Rectal smooth muscle tissue (tissue), 1 donor: ENCODE data around the gene CERS1.

Source experiments
- H3K27ac ChIP-seq: one replicate; pipeline ENCODE4 v1.7.0; 2013; ENCODE audit warnings: low read depth, low read length, inconsistent platforms
- H3K27me3 ChIP-seq: one replicate; pipeline ENCODE4 v1.7.0; 2013; ENCODE audit warnings: low read length; ENCODE audit not compliant: control insufficient read depth, insufficient read depth
- H3K36me3 ChIP-seq: one replicate; pipeline ENCODE4 v1.7.0; 2013; ENCODE audit warnings: low read length; ENCODE audit not compliant: control insufficient read depth, insufficient read depth
- H3K4me1 ChIP-seq: one replicate; pipeline ENCODE4 v1.7.0; 2013; ENCODE audit warnings: low read length; ENCODE audit not compliant: control insufficient read depth, insufficient read depth
- H3K4me3 ChIP-seq: one replicate; pipeline ENCODE4 v1.7.0; 2013; ENCODE audit warnings: low read length
- H3K9ac ChIP-seq: one replicate; pipeline ENCODE4 v1.7.0; 2013; ENCODE audit warnings: low read length

The CERS1 gene, protein sequence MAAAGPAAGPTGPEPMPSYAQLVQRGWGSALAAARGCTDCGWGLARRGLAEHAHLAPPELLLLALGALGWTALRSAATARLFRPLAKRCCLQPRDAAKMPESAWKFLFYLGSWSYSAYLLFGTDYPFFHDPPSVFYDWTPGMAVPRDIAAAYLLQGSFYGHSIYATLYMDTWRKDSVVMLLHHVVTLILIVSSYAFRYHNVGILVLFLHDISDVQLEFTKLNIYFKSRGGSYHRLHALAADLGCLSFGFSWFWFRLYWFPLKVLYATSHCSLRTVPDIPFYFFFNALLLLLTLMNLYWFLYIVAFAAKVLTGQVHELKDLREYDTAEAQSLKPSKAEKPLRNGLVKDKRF

DNA sequence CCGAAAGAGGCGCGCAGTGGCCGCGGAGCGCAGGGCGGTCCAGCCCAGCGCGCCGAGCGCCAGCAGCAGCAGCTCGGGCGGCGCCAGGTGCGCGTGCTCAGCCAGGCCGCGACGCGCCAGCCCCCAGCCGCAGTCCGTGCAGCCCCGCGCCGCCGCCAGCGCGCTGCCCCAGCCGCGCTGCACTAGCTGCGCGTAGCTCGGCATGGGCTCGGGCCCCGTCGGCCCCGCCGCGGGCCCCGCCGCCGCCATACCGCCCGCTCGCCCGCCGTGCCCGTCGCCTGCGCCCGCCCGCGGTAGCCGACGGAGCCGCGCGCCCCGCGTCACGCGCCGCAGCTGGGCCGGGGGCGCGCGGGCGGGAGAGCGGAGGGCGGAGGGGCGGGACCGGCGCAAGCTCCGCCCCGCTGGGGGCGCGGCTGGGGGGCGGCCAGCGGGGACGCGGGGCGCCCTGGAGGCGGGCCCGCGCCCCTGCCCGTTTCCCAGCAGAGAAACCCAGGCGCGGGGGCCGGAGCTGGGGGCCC lies at the start of gene CERS1:
CERS1 (minus strand) TSS at position 335 of the 518 bp plus-strand sequence; CDS start at position 249, 86 bp downstream.
- Histone ChIP-seq H3K36me3 (peaks cover 12% of the 10 kb centered on the region), H3K4me3 (peak within 1 kb of the TSS; percentile 44), H3K4me1 (peaks cover 3% of the 10 kb centered on the region), H3K9ac (no peak within 1 kb of the TSS), H3K27ac (peak within 1 kb of the TSS; percentile 30), H3K27me3 (peaks cover 25% of the 10 kb centered on the region)

DNA sequence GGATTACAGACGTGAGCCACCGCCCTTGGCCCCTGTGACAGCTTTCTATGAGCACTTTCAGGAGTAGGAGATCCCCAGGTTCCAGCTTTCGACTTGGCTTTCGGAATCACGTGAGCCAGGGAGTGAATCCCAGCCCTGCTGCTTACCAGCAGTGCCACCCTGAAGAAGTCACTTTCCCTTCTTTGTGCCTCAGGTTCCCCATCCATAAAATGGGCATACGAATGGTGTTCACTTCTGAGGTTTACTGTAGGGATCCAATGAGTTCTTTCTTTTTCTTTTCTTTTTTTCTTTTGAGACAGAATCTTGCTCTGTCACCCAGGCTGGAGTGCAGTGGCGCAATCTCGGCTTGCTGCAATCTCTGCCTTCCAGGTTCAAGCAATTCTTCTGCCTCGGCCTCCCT lies 49.3 kb upstream of the CERS1 start:
- no peaks in the 10 kb centered on the region for H3K36me3 ChIP-seq
- H3K27me3 ChIP-seq, result no peaks in the 10 kb centered on the region
- no peak overlapping the region for H3K9ac ChIP-seq
- H3K27ac ChIP-seq, result no peak overlapping the region
- no peak overlapping the region for H3K4me3 ChIP-seq
- no peaks in the 10 kb centered on the region for H3K4me1 ChIP-seq

DNA sequence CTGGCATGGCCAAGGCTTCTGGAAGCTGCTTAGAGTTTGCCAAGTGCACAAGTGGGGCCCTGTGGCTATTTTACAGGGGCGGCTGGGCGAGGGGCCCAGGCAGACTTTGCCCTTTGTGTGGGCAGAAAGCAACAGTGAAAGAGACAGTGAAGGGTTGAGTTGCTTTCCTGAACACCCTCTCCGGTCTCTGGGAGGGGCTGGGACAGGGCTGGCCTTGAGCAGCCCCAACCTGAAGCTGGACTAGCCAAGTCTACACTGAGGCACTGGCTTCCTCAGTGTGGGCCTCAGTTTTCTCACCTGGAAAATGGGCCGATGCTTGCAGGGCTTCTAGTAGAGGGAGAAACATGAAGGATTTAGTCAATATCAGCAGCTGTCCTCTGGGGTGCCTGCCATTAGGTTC lies 47.5 kb upstream of the CERS1 start:
- no peak overlapping the region for H3K27ac ChIP-seq

GRCh38 chr19:18942692-18943091 lies 46.7 kb upstream of the CERS1 start:
- Histone ChIP-seq H3K27ac (no peak overlapping the region), H3K4me1 (no peaks in the 10 kb centered on the region), H3K4me3 (no peak overlapping the region), H3K36me3 (no peaks in the 10 kb centered on the region), H3K27me3 (no peaks in the 10 kb centered on the region), H3K9ac (no peak overlapping the region)

More for the DNA sequence above, 47.5 kb upstream of the CERS1 start:
- Histone ChIP-seq H3K27me3 (no peaks in the 10 kb centered on the region), H3K4me1 (no peaks in the 10 kb centered on the region), H3K36me3 (no peaks in the 10 kb centered on the region), H3K9ac (no peak overlapping the region), H3K4me3 (no peak overlapping the region)

GRCh38 chr19:18941628-18942354 lies 45.8 kb upstream of the CERS1 start:
- H3K4me3 ChIP-seq, result peak overlapping the region; percentile 47
- no peaks in the 10 kb centered on the region for H3K4me1 ChIP-seq
- H3K27me3 ChIP-seq, result no peaks in the 10 kb centered on the region
- no peak overlapping the region for H3K27ac ChIP-seq
- H3K36me3 ChIP-seq, result no peaks in the 10 kb centered on the region
- no peak overlapping the region for H3K9ac ChIP-seq

GRCh38 chr19:18940769-18941627 lies 45.0 kb upstream of the CERS1 start, which contains the start of gene HOMER3:
TSS of gene HOMER3 (minus strand) at chr19:18941217. CDS start at chr19:18938982, 2,235 bp downstream.
- Histone ChIP-seq H3K27ac (no peak within 1 kb of the TSS), H3K27me3 (no peaks in the 10 kb centered on the region), H3K36me3 (no peaks in the 10 kb centered on the region), H3K4me1 (no peaks in the 10 kb centered on the region), H3K4me3 (peak within 1 kb of the TSS; percentile 75), H3K9ac (no peak within 1 kb of the TSS)

GRCh38 chr19:18939922-18940768 lies 44.2 kb upstream of the CERS1 start:
- no peak overlapping the region for H3K27ac ChIP-seq

DNA sequence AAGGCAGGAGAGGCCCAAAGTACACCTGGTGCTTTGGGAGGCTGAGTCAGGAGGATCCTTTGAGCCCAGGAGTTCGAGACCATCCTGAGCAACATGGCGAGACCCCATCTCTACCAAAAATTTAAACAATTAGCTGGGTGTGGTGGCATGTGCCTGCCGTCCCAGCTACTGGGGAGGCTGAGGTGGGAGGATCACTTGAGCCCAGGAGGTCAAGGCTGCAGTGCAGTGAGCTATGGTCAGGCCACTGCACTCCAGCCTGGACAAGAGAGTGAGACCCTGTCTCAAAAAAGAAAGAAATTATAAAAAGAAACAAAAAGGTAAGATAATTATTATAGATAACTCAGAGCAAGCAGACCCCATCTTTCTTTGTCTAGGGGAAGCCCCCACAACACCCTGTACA lies 43.2 kb upstream of the CERS1 start:
- H3K4me1 ChIP-seq, result no peaks in the 10 kb centered on the region
- H3K27ac ChIP-seq, result no peak overlapping the region
- H3K4me3 ChIP-seq, result no peak overlapping the region
- no peak overlapping the region for H3K9ac ChIP-seq
- no peaks in the 10 kb centered on the region for H3K27me3 ChIP-seq
- no peaks in the 10 kb centered on the region for H3K36me3 ChIP-seq

More at GRCh38 chr19:18939922-18940768, 44.2 kb upstream of the CERS1 start:
- H3K27me3 ChIP-seq, result no peaks in the 10 kb centered on the region
- no peaks in the 10 kb centered on the region for H3K4me1 ChIP-seq
- no peaks in the 10 kb centered on the region for H3K36me3 ChIP-seq
- H3K9ac ChIP-seq, result no peak overlapping the region
- peak overlapping the region; percentile 75 for H3K4me3 ChIP-seq

- Histone ChIP-seq H3K27ac (no peak overlapping the region), H3K9ac (no peak overlapping the region), H3K4me1 (no peaks in the 10 kb centered on the region), H3K27me3 (no peaks in the 10 kb centered on the region), H3K36me3 (peaks cover 4% of the 10 kb centered on the region), H3K4me3 (no peak overlapping the region)
Observed at GRCh38 chr19:18933297-18933696, 37.3 kb upstream of the CERS1 start.

- Histone ChIP-seq H3K27ac (no peak overlapping the region), H3K4me3 (peak overlapping the region; percentile 60), H3K9ac (peak overlapping the region; percentile 40), H3K36me3 (peaks cover 4% of the 10 kb centered on the region), H3K4me1 (no peaks in the 10 kb centered on the region), H3K27me3 (no peaks in the 10 kb centered on the region)
Observed at GRCh38 chr19:18932216-18932841, 36.4 kb upstream of the CERS1 start.
